Hypothalamus (tissue), 51 donors: ENCODE data around the gene DPPA5.
"Not testable (repeated sequence)": the region's sequence is repeated elsewhere in the genome, so short reads cannot be mapped to it uniquely, and the experiment has no call there.

Experiments
- DNase-seq, 51 donors: peaks; one replicate each; lab custom pipeline; 2025; lab: John Stamatoyannopoulos, UW

Gene DPPA5

GRCh38 chr6:73364549-73364948, 10.5 kb upstream of the DPPA5 start:
- DNase-seq, result no peak

GRCh38 chr6:73364121-73364520, 10.0 kb upstream of the DPPA5 start:
- DNase-seq, result no peak

- DNase-seq, result no peak
These were observed 9.4 kb upstream of the DPPA5 start for GRCh38 chr6:73363537-73363875.

- no peak for DNase-seq
These were observed 8.9 kb upstream of the DPPA5 start for GRCh38 chr6:73362869-73363536.

GRCh38 chr6:73362358-73362757, 8.3 kb upstream of the DPPA5 start, which contains the start of gene KHDC3L:
TSS of gene KHDC3L (plus strand) at chr6:73362658. CDS start at chr6:73362730, 72 bp downstream.
- DNase-seq, result no peak

GRCh38 chr6:73349311-73349710, 4.8 kb downstream of the DPPA5 start:
- DNase-seq, result no peak

GRCh38 chr6:73348550-73349204, 5.4 kb downstream of the DPPA5 start:
- DNase-seq, result no peak

GRCh38 chr6:73343164-73343563, 10.9 kb downstream of the DPPA5 start:
- no peak for DNase-seq

GRCh38 chr6:73342174-73342573, 11.9 kb downstream of the DPPA5 start:
- DNase-seq, result no peak

GRCh38 chr6:73341335-73341734, 12.7 kb downstream of the DPPA5 start:
- no peak for DNase-seq

GRCh38 chr6:73340048-73340447, 14.0 kb downstream of the DPPA5 start:
- no peak for DNase-seq

- DNase-seq, result no peak
These were observed 14.7 kb downstream of the DPPA5 start for GRCh38 chr6:73339340-73339739.

GRCh38 chr6:73329201-73329600, 24.9 kb downstream of the DPPA5 start:
- DNase-seq, result no peak

- no peak for DNase-seq
These were observed 25.3 kb downstream of the DPPA5 start for GRCh38 chr6:73328790-73329189.

GRCh38 chr6:73325656-73326055, 28.4 kb downstream of the DPPA5 start:
- no peak for DNase-seq

- no peak for DNase-seq
These were observed 30.8 kb downstream of the DPPA5 start for GRCh38 chr6:73323323-73323722.

- no peak for DNase-seq
These were observed 39.2 kb downstream of the DPPA5 start for GRCh38 chr6:73314577-73315492.

GRCh38 chr6:73310503-73310845, 43.6 kb downstream of the DPPA5 start:
- DNase-seq, result not testable (repeated sequence)

- DNase-seq, result peak in 36 of 51 donors; percentile 6 to 74 (median 37)
These were observed 44.1 kb downstream of the DPPA5 start for GRCh38 chr6:73309785-73310502.

GRCh38 chr6:73309535-73309784, 44.6 kb downstream of the DPPA5 start:
- DNase-seq, result peak in 3 of 51 donors; percentile 32 to 45 (median 33)
